Measurements from ENCODE around the gene PCK2.
A peak's percentile ranks its signal among the peaks of the same experiment; 100 is the strongest.
"Not testable (repeated sequence)": the region's sequence is repeated elsewhere in the genome, so short reads cannot be mapped to it uniquely, and the experiment has no call there.

Gene PCK2

DNA sequence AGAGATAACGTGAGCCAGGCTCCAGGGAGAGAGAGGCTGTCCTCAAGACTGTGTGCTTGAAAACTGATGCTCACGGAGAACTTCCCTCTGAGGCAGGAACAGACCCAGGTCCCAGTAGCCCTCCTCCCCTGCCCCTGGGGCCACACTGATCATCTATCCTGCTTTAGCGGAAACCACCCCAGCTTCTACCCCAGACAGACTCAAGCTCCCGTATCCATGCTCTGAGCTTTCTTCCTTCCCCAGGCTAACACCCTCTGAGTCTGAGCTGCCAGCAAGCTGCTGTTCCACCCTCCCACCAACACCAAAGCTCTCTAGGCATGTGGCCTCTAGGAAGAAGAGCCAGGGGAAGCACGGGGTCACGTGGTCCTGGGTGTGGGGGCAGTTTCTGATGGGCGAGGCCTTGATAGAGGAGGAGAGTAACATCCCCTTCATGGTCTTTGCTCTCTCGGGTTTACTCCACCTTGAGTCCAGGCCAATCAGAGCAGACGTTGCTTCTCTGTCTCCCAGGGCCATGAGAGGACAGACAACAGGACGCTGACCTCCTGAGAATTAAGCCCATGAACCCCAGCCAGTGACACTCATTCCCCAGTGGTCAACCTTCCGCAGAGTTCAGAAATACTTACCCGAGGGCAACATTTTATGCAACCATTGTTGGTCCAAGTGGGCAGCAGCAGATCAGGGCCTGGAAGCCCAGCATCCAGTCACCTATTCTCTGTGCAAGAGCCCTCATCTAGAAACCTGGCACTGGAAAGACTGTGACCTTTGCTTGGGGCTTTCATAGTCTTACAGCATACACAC is 1.4 kb downstream of the PCK2 start:
- no peak for DNase-seq (ENCODE audit: low read depth in 2 of 2)

DNA sequence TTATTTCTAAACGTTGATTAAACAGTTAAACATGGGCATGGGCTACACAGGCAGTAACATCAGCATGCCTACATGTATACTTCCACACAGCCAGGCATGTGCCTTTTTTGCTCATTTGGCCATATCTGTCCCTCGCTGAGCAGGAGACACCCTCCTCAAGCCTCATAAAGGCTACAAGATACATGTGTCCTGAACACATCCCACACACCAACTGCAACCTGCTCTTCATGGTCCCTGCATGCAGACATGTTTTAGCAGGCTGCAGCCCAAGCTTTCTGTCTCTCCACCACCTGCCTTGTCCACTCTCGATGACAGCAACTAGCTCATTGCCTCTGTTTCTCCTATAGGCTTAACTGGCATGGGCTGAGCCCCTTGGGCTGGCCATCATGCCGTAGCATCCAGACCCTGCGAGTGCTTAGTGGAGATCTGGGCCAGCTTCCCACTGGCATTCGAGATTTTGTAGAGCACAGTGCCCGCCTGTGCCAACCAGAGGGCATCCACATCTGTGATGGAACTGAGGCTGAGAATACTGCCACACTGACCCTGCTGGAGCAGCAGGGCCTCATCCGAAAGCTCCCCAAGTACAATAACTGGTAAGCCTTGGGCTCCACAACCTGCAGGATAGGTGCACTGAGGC is 2.6 kb downstream of the PCK2 start:
- DNase-seq (ENCODE audit: low read depth in 2 of 2) = no peak

DNA sequence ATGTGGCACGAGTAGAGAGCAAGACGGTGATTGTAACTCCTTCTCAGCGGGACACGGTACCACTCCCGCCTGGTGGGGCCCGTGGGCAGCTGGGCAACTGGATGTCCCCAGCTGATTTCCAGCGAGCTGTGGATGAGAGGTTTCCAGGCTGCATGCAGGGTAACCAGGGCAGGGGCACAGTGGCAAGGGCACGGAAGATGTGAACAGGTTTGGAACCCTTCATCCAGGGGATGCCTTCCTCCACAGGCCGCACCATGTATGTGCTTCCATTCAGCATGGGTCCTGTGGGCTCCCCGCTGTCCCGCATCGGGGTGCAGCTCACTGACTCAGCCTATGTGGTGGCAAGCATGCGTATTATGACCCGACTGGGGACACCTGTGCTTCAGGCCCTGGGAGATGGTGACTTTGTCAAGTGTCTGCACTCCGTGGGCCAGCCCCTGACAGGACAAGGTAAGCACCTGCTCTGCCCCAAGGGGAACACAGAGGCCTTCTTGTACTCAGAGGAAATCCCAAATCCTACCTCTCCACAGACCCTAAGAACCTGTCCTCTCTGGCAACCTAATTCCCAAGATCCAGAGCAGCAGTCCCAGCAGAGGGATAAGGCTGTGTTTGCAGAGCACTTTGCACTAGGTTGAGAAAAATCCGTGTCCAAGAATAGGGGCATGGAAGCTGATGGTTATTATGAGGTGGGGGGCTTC is 4.3 kb downstream of the PCK2 start:
- no peak for DNase-seq (ENCODE audit: low read depth in 2 of 2)

DNA sequence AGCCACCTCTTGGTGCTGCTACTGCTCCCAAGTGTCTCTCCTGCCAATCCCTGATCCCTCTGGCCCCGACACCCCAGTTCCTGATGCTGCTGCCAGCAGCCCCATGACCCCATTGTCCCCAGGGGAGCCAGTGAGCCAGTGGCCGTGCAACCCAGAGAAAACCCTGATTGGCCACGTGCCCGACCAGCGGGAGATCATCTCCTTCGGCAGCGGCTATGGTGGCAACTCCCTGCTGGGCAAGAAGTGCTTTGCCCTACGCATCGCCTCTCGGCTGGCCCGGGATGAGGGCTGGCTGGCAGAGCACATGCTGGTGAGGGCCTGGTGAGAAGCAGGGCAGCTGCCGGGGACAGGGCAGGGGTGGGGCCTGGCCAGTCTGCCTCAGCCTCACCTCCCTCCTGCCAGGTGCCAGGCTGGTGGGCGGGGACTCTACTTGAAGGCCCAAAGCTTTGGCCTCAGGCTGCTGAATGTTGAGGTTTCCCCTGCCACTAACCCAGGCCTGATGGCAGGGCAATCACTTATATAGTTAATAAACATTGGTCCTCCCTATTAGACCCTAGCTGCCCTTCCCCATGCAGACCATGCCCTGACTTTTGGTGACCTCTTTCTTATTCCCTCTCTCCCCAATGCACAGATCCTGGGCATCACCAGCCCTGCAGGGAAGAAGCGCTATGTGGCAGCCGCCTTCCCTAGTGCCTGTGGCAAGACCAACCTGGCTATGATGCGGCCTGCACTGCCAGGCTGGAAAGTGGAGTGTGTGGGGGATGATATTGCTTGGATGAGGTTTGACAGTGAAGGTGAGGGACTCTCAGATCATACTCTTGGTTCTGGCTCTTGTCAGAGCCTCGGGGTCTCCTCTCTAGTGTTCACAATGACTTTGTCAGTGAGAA is 5.1 kb downstream of the PCK2 start:
- no peak for DNase-seq (ENCODE audit: low read depth in 2 of 2)

DNA sequence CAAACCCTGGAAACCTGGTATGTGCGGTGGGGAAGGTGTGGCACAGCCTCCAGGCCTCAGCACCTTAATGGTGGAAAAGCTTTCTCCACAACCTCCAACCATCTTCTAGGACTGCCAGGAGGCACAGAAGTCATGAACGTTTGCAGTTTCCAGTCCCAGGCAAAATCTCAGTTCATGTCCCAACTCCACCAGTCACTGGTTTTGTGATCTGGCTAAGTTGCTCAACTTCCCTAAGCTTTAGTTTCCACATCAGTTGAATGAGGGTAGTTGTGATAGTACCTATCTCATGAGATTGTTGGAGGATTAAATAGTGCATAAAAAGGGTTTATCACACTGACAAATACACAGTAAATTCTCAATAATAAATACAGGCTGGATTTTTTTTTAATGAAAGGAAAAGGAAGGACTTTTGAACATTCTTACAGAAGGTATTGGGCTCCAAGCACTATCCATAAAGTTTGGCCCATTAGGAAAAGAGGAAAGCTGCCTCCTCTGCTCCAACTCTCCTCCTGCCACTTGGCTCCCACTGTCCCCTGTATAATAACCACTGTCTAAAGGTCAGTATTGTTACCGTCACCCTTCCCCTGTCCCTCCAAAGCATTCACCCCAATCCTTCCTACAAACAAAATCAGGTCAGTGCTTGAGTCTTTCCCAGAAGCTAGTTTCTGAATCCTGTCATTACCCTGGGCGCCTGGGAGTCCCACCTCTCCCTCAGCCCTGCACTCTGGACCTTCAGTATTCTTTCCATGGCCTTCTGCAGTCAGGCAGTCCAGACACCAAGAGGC is 6.3 kb downstream of the PCK2 start:
- no peak for DNase-seq (ENCODE audit: low read depth in 2 of 2)

DNA sequence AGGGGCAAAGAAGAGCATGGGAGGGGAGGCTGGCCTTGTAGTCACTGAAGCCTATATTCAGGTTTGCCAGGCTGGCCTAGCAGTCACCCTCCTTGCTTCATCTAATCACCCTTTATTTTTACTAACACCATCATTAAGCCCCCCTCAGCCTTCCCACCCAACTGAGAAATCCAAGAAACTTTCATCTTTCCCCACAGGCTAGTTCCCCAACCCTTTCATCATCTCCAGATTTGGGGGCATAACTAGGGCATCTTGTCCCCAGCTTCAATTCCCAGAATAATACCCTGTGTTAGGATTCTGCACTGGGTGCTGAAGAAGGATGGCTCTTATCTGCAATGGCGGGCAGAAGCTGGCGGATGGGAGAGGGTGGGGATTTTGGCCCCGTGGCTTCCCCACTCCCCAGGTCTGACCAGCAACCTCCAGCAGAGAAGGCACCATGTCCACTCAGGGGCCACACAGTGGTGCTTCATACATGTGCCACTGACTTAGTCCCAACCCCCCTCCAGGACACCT is 6.9 kb downstream of the PCK2 start:
- DNase-seq (ENCODE audit: low read depth in 2 of 2) = no peak

DNA sequence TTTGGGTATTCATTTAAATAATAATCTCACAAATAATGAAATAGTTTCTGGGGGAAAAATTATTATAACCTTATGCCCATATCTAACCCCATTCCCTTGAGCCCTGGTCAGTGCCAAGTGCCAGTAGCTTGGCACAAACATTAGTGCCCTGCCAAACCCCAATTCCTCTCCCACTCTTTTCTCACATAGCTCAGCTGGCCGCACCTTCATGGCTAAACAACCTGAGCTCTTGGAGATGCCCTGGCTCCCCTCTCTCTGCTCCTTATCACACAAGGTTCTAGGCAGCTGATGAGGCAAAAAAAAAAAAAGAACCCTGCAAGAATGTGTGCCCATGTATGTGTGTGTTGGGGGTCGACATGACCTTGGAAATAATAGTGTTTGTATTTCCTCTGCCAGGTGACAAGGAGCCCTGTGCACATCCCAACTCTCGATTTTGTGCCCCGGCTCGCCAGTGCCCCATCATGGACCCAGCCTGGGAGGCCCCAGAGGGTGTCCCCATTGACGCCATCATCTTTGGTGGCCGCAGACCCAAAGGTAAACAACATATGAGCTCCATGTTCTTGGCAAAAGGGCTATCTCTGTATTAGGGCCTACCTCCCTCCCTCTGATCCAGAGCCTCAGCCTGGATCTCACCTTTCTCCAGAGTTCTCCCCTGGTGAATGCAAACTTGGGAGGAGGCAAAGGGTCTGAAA is 8.4 kb downstream of the PCK2 start:
- no peak for DNase-seq (ENCODE audit: low read depth in 2 of 2)

DNA sequence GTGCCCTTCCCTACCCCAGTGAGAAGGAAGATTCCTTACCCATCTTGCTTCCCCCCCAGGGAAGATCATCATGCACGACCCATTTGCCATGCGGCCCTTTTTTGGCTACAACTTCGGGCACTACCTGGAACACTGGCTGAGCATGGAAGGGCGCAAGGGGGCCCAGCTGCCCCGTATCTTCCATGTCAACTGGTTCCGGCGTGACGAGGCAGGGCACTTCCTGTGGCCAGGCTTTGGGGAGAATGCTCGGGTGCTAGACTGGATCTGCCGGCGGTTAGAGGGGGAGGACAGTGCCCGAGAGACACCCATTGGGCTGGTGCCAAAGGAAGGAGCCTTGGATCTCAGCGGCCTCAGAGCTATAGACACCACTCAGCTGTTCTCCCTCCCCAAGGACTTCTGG is 9.3 kb downstream of the PCK2 start:
- DNase-seq (ENCODE audit: low read depth in 2 of 2) = no peak

DNA sequence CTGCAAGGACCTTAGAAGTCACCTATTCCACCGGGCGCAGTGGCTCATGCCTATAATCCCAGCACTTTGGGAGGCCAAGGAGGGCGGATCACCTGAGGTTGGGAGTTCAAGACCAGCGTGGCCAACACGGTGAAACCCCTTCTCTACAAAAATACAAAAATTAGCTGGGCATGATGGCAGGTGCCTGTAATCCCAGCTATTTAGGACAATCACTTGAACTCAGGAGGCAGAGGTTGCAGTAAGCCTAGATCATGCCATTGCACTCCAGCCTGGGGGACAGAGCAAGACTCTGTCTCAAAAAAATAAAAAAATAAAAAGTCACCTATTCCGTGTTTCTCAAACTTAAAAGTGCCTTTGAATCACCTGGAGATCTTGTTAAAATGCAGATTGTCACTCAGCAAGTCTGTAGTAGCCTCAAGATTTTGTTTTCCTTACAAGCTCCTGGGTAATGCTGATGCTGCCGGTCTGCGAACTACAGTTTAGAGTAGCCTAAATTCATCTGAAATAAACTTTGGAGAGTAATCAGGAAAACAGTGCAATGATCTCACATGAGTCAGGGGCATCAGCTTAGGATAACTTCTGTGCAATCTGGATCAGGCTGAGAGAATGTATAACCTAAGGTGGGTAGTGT is 11.6 kb downstream of the PCK2 start:
- DNase-seq (ENCODE audit: low read depth in 2 of 2) = not testable (repeated sequence)

DNA sequence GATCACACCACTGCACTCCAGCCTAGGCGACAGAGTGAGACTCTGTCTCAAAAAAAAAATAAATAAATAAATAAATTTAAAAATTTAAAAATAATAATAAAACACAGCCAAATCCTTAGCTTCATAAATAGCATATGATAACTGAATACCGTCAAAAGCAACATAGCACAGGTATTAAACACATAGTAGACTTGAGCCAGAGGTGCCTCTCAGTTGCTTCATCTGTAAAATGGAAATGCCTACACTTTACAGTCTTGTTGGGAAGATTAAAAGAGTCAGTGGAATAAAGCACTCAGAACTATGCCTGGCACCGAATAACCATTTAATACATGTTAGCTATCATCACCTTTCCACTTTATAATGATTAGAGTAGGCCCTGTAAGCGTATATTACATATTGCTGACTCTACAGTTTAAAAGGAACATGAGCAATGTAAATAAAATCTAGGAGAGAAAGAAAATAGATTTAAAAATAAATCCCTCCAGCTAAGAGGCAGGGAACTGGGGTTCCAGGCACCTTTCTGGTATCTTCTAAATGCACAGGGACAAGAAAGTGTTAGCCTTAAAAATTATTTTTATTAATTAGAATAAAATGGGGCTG is 12.7 kb downstream of the PCK2 start:
- no peak for DNase-seq (ENCODE audit: low read depth in 2 of 2)

DNA sequence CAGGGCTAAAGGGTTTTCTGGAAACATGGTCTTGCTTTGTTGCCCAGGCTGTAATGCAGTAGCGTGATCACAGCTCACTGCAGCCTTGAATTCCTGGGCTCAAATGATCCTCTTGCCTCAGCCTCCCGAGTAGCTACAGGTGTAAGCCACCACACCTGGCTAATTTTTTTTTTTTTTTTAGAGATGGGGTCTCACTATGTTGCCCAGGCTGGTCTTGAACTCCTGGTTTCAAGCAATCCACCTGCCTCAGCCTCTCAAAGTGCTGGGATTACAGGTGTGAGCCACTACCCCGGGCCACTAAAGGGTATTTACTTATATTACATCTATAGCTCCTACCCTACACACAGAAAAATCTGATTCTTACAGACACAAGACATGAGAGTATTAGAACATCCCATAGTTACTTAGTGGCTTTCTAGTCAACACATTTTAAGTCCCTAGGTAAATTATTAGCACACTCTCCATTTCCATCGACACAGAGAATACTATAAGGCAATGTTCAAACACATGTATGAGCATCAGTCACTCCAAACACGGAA is 14.3 kb downstream of the PCK2 start:
- DNase-seq (ENCODE audit: low read depth in 2 of 2) = no peak

DNA sequence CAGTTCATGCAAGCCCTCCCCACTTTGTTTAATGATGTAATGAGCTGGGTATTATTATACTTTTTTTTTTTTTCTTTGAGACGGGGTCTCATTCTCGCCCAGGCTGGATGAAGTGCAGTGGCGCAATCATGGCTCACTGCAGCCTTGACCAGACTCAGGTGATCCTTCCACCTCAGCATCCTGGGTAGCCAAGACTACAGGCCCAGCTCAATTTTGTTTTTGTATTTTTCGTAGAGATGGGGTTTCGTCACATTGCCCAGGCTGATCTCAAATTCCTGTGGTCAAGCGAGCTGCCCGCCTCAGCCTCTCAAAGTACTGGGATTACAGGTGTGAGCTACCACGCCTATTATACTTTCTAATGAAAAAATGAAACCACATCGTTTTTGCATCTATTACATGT is 15.9 kb downstream of the PCK2 start:
- DNase-seq (ENCODE audit: low read depth in 2 of 2) = no peak

DNA sequence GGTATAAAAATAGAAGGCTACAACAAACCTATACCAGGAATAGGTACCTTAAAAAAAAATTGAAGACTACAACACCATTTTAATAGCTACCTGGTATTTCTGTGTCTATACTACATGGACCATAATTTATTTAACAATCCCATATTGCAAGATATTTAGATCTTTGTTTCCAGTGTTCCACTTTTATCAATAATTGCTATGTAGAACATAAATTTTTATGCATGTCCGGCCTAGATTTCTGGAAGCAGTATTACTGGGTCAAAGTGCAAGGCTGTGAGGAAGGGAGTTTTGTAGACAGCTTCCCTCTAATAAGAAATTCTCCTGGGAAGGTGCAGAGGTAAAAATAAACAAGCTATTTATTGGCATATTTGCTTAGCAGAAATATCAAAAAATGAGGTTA is 16.4 kb downstream of the PCK2 start:
- no peak for DNase-seq (ENCODE audit: low read depth in 2 of 2)

DNA sequence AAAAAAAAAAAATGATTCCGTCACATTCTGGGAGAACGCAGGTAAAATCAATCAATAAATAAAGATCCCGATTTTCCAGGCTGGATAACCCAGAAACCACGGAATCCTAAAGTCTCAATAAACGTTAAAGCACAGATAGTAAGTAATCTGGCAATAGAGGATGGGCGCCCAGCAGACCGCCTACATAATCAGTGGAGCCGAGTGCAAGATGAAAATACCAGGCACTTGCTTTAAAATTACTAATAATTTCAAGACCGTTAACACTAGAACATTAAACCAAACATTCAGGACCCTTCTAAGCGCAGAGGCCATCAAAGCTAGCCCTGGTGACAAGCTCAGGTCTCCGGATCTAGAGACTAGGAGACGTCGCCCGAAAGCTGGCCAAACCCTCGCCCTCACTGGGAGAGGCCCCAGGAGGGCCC is 19.3 kb downstream of the PCK2 start:
- DNase-seq (ENCODE audit: low read depth in 2 of 2) = no peak

DNA sequence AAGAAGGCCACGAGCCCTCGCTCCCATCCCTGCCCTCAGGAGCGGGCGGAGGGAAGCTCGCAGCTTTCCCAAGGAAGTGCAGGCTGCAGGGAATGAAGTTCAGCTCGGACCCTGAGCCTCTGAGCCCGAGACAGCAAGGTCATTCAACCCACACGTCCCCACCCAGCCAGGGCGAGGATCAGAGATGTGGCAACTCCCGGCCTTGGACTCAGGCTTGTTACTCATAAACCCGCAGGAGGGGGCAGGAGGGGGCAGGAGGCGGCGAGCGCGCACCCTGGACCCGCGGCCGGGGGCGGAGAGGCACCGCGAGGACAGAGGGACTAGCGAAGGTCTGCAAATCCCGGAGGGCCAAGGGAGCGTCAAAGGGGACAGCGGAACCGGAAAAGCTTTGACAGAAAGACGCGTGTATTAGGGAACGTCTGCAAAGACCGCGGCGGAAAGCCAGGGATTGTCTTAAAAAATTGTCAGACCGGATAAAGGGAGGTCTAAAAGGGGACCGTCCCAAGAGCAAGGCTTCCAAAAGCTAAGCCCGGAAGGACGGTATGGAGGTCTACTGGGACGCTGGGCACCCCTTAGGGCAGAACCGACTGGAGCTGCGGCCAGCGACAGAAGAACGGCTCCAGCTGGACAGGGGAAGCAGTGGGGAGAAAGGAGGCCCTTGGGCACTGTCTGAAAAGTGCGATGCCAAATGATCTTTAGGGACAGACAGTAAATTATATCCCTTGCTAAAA is 19.9 kb downstream of the PCK2 start:
- peak; percentile 62 to 65 for DNase-seq (ENCODE audit: low read depth in 2 of 2)

DNA sequence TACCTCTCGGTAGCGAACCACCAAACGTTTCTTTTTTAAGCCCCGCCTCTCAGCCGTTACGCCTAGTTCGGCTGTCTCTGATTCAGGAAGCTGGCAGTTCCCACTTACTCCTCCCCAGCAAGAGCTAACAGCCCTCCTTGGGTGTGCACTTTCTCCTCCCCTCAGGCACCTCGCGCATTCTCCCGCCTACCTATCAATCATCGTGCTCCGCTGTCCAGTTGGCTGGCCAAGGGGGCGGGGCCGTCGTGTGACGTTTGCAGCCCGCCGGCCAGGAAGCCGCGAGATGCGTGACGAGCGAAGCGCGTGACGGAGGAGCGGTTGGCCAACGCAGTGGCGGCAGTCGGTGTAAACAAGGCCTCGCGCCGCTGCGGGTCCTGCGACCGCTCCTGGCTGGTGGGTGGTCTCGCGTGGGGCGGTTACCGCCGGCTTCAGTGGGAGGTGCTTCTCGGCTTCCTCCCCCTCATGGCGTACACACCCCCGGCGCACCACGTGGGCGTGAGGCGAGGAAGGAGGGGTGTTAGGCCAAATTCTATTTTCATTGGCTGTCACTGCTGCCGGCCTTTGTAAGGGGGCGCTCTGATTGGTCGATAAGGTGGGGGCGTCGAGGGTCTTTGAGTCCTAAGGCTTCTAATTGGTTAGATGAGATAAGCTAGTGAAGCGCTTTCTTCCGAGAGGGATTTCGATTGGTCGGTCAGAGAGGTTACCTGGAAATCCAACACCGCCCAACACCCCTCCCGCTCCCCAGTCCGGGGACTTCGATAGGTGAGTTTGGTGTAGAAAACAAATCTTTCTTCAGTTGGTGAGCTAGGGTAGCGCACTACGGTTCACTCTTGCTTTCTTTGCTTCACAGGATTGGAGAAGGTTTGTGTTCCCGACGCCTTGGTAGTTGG is 20.7 kb downstream of the PCK2 start, which contains the start of the genes DCAF11 and NRL:
Gene DCAF11 (plus strand): TSS at position 246 of the 890 bp plus-strand sequence. CDS start 818 bp downstream, outside the sequence.
Gene NRL (minus strand): TSS at position 418 of the 890 bp plus-strand sequence. CDS start 32,101 bp downstream, outside the sequence.
- peak; percentile 99 for DNase-seq (ENCODE audit: low read depth in 2 of 2)

Data from fibroblast of skin of left quadriceps (primary cell).